K562 (cell line): Measurements from ENCODE around the gene GMEB2. TPM values are rescaled to one million over a fixed set of nuclear protein-coding genes. Genes with fewer than 3 reads are reported as not detected.

Experiments used
- ARHGAP35 ChIP-seq: fragments of 450-650 bp; IDR thresholded peaks from 2 replicates; pipeline ENCODE4 v1.6.1; 2018; ENCODE audit not compliant: partially characterized antibody
- CBX8 ChIP-seq: fragments of 200-600 bp; sonication (generic); IDR thresholded peaks from 2 replicates; pipeline ENCODE4 v1.6.1; 2012; ENCODE audit warnings: borderline replicate concordance, mixed run types, low read depth, mild to moderate bottlenecking, moderate library complexity, mixed read lengths, low read length, control low read depth, inconsistent platforms; ENCODE audit not compliant: poor library complexity, severe bottlenecking; ENCODE audit errors: extremely low read depth
- CTBP1 ChIP-seq: fragments of 450-650 bp; IDR thresholded peaks from 2 replicates; pipeline ENCODE4 v1.6.1; 2016; ENCODE audit warnings: borderline replicate concordance
- PHF20 ChIP-seq: fragments of 450-650 bp; IDR thresholded peaks from 2 replicates; pipeline ENCODE4 v1.6.1; 2018; ENCODE audit not compliant: partially characterized antibody
- POLR3A ChIP-seq: IDR thresholded peaks from 2 replicates; pipeline ENCODE4 v1.6.1; 2011; ENCODE audit warnings: borderline replicate concordance, mild to moderate bottlenecking, moderate library complexity; ENCODE audit not compliant: insufficient read length, insufficient read depth; ENCODE audit errors: extremely low read depth
- PPARD ChIP-seq: fragments of 250-450 bp; sonication (Bioruptor Pico); IDR thresholded peaks from 2 replicates; pipeline ENCODE4 v1.8.0; 2022; ENCODE audit warnings: inconsistent platforms, mild to moderate bottlenecking, moderate library complexity
- PRMT5 ChIP-seq: sonication (generic); formaldehyde crosslinking; IDR thresholded peaks from 2 replicates; pipeline ENCODE4 v1.5.0; 2020; ENCODE audit warnings: missing genetic modification reagents
- RB1 ChIP-seq: fragments of 450-650 bp; IDR thresholded peaks from 2 replicates; pipeline ENCODE4 v1.6.1; 2017; ENCODE audit warnings: low read depth, mild to moderate bottlenecking
- RBFOX2 ChIP-seq: fragments of 200-400 bp; formaldehyde crosslinking; IDR thresholded peaks from 2 replicates; pipeline ENCODE4 v1.6.1; 2017; ENCODE audit warnings: low read depth, mild to moderate bottlenecking, low read length, moderate library complexity
- RFX5 ChIP-seq: IDR thresholded peaks from 2 replicates; pipeline ENCODE4 v1.6.1; 2011; ENCODE audit warnings: low read depth, mild to moderate bottlenecking, improper control_type of control experiment, low read length
- SNRNP70 ChIP-seq: fragments of 200-400 bp; formaldehyde crosslinking; optimal IDR thresholded peaks from 2 replicates; pipeline ENCODE3; 2017; ENCODE audit warnings: low read depth, low read length
- TEAD2 ChIP-seq: fragments of 450-650 bp; IDR thresholded peaks from 2 replicates; pipeline ENCODE4 v1.6.1; 2016; ENCODE audit warnings: missing genetic modification characterization, control low read depth, missing compliant biosample characterization
- XRCC5 ChIP-seq: fragments of 200-400 bp; formaldehyde crosslinking; IDR thresholded peaks from 2 replicates; pipeline ENCODE4 v1.6.1; 2017; ENCODE audit warnings: low read depth, mild to moderate bottlenecking, low read length
- YY1 ChIP-seq, 3 experiments: IDR thresholded peaks; 2 replicates each; pipeline ENCODE4 v1.6.1; 2011; ENCODE audit warnings: low read length in 2 of 3, mild to moderate bottlenecking in 2 of 3, moderate library complexity in 2 of 3, borderline replicate concordance in 1 of 3, control low read depth in 1 of 3, low read depth in 1 of 3; ENCODE audit not compliant: insufficient read depth in 3 of 3, insufficient replicate concordance in 2 of 3, control insufficient read depth in 1 of 3, insufficient read length in 1 of 3; ENCODE audit errors: extremely low read depth in 1 of 3
- polyA plus RNA-seq, 8 experiments: library from polyadenylated mRNA; depleted of rRNA in 4 of 8; stranded (reverse) in 5 of 8; unstranded in 3 of 8; fragments of >200 nt; fragmentation: Nextera tagmentation in 2 of 8; fragmentation: Illumina TruSeq in 1 of 8; extraction: Ambion mirVana in 2 of 8; extraction: Trizol in 1 of 8; gene quantifications; 2 replicates each; pipeline versions ENCODE4 v1.2.1 to v1.2.3, GENCODE V29; 2011 to 2014; ENCODE audit warnings: inconsistent platforms in 1 of 8, missing spikeins in 1 of 8
- total RNA-seq, 7 experiments: library from RNA; depleted of rRNA in 6 of 7; stranded (reverse); fragments of >200 nt in 6 of 7; fragmentation: Illumina TruSeq in 2 of 7; extraction: Trizol in 2 of 7; gene quantifications; 2 replicates each; pipeline versions ENCODE4 v1.2.1 to v1.2.3, GENCODE V29; 2011 to 2021; ENCODE audit warnings: low replicate concordance in 1 of 7
- TF ChIP-seq, protein P1 (sequence below): fragments of 250-450 bp; sonication (Bioruptor Pico); IDR thresholded peaks from 2 replicates; pipeline ENCODE4 v1.8.0; 2021; ENCODE audit warnings: moderate library complexity, mild to moderate bottlenecking, inconsistent platforms
- TF ChIP-seq, protein P2 (sequence below): fragments of 250-450 bp; sonication (Bioruptor Pico); IDR thresholded peaks from 2 replicates; pipeline ENCODE4 v1.6.1; 2021; ENCODE audit warnings: mild to moderate bottlenecking
- TF ChIP-seq, protein P3 (sequence below): IDR thresholded peaks from 2 replicates; pipeline ENCODE4 v1.6.1; 2014; ENCODE audit warnings: antibody characterized with exemption
- TF ChIP-seq, protein P4 (sequence below), 2 experiments: IDR thresholded peaks; 2 replicates each; pipeline ENCODE4 v1.6.1; 2011; ENCODE audit warnings: borderline replicate concordance in 1 of 2, control low read depth in 1 of 2, low read depth in 1 of 2, low read length in 1 of 2, mild to moderate bottlenecking in 1 of 2, mixed read lengths in 1 of 2, moderate library complexity in 1 of 2; ENCODE audit not compliant: insufficient read depth in 1 of 2, insufficient read length in 1 of 2, poor library complexity in 1 of 2, severe bottlenecking in 1 of 2; ENCODE audit errors: extremely low read depth in 1 of 2
- TF ChIP-seq, protein P5 (sequence below), 3 experiments: IDR thresholded peaks in 2 of 3; conservative IDR thresholded peaks in 1 of 3; 2 replicates each; pipeline ENCODE4 v1.5.1; 2011 to 2012; ENCODE audit warnings: low read length in 3 of 3, mild to moderate bottlenecking in 3 of 3, control low read depth in 2 of 3, improper control_type of control experiment in 1 of 3, inconsistent platforms in 1 of 3, low read depth in 1 of 3, mixed read lengths in 1 of 3, moderate library complexity in 1 of 3; ENCODE audit not compliant: insufficient read depth in 2 of 3

The GMEB2 gene
- total and polyA plus RNA-seq, 9 of the 15 experiments (the other 6 are each of a cell fraction or from before 2014, with no cell fraction given) = 0.03 to 13.9 (median 6.3) TPM

DNA sequence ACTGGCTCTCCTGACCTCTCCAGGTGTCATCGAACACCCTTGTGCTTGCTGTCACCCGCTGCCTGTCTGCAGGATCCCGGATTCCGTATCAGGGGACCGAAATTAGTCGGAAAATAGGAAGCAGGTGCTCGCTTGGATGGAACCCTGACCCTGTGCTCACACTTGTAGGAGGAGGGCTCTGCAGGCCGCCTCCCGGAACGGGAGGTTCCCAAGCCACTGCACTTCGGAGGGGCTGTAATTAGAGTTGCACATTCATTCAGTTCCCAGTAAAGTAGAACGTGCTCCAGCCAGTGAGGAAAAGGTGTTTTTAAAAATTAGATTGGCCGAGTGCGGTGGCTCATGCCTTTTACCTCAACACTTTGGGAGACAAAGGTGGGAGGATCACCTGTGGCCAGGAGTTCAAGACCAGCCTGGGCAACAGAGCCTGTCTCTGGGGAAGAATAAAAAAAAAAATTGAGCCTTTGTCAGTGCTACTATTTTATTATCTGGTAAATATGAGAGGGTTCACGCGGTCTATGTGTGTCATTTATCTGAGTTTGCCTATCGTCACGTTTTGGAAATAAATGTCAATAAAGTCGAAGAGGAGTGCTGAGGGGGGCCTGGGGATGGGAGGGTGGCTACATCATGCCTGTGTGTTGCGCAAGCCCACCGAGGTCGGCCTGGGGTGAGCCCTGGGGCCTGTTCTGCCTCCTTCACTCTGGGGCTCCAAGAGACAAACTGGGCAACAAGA, 1.5 kb upstream of the GMEB2 start (continued):
- peak in 2 of 3 experiments; percentile 60 to 78 for TF ChIP-seq YY1 (IDR thresholded peaks at IDR 0.05; ENCODE audit: borderline replicate concordance in 1 of 3, control insufficient read depth in 1 of 3, extremely low read depth in 1 of 3, insufficient read depth in 3 of 3, insufficient read length in 1 of 3, insufficient replicate concordance in 2 of 3, low read depth in 1 of 3, low read length in 2 of 3)
- TF ChIP-seq RBFOX2 = peak; percentile 52
- TF ChIP-seq RFX5 = no peak
- no peak for TF ChIP-seq SNRNP70
- TF ChIP-seq CTBP1 = peak; percentile 76
- no peak for TF ChIP-seq PRMT5 (CRISPR knock-in tag)
- TF ChIP-seq, protein P1, sequence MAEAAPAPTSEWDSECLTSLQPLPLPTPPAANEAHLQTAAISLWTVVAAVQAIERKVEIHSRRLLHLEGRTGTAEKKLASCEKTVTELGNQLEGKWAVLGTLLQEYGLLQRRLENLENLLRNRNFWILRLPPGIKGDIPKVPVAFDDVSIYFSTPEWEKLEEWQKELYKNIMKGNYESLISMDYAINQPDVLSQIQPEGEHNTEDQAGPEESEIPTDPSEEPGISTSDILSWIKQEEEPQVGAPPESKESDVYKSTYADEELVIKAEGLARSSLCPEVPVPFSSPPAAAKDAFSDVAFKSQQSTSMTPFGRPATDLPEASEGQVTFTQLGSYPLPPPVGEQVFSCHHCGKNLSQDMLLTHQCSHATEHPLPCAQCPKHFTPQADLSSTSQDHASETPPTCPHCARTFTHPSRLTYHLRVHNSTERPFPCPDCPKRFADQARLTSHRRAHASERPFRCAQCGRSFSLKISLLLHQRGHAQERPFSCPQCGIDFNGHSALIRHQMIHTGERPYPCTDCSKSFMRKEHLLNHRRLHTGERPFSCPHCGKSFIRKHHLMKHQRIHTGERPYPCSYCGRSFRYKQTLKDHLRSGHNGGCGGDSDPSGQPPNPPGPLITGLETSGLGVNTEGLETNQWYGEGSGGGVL (CRISPR knock-in tag) = no peak
- no peak for TF ChIP-seq CBX8
- no peak for TF ChIP-seq TEAD2
- TF ChIP-seq ARHGAP35 = no peak
- TF ChIP-seq POLR3A = no peak
- TF ChIP-seq PHF20 = peak; percentile 78
- TF ChIP-seq, protein P2, sequence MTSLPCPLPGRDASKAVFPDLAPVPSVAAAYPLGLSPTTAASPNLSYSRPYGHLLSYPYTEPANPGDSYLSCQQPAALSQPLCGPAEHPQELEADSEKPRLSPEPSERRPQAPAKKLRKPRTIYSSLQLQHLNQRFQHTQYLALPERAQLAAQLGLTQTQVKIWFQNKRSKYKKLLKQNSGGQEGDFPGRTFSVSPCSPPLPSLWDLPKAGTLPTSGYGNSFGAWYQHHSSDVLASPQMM (CRISPR knock-in tag) = no peak
- no peak for TF ChIP-seq PPARD (CRISPR knock-in tag)
- TF ChIP-seq, protein P3, sequence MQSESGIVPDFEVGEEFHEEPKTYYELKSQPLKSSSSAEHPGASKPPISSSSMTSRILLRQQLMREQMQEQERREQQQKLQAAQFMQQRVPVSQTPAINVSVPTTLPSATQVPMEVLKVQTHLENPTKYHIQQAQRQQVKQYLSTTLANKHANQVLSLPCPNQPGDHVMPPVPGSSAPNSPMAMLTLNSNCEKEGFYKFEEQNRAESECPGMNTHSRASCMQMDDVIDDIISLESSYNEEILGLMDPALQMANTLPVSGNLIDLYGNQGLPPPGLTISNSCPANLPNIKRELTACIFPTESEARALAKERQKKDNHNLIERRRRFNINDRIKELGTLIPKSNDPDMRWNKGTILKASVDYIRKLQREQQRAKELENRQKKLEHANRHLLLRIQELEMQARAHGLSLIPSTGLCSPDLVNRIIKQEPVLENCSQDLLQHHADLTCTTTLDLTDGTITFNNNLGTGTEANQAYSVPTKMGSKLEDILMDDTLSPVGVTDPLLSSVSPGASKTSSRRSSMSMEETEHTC = no peak; the same call in 1 of the 2 replicates
- TF ChIP-seq, protein P4, sequence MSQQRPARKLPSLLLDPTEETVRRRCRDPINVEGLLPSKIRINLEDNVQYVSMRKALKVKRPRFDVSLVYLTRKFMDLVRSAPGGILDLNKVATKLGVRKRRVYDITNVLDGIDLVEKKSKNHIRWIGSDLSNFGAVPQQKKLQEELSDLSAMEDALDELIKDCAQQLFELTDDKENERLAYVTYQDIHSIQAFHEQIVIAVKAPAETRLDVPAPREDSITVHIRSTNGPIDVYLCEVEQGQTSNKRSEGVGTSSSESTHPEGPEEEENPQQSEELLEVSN (IDR thresholded peaks at IDR 0.05; ENCODE audit: borderline replicate concordance in 1 of 2, extremely low read depth in 1 of 2, insufficient read depth in 1 of 2, insufficient read length in 1 of 2, low read depth in 1 of 2, low read length in 1 of 2, poor library complexity in 1 of 2, severe bottlenecking in 1 of 2) = peak; percentile 37 to 95
- TF ChIP-seq, protein P5, sequence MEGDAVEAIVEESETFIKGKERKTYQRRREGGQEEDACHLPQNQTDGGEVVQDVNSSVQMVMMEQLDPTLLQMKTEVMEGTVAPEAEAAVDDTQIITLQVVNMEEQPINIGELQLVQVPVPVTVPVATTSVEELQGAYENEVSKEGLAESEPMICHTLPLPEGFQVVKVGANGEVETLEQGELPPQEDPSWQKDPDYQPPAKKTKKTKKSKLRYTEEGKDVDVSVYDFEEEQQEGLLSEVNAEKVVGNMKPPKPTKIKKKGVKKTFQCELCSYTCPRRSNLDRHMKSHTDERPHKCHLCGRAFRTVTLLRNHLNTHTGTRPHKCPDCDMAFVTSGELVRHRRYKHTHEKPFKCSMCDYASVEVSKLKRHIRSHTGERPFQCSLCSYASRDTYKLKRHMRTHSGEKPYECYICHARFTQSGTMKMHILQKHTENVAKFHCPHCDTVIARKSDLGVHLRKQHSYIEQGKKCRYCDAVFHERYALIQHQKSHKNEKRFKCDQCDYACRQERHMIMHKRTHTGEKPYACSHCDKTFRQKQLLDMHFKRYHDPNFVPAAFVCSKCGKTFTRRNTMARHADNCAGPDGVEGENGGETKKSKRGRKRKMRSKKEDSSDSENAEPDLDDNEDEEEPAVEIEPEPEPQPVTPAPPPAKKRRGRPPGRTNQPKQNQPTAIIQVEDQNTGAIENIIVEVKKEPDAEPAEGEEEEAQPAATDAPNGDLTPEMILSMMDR (IDR thresholded peaks at IDR 0.05 in 2 of 3, conservative IDR thresholded peaks at IDR 0.05 in 1 of 3; ENCODE audit: insufficient read depth in 2 of 3, low read depth in 1 of 3, low read length in 3 of 3) = no peak
- peak; percentile 84 for TF ChIP-seq RB1
- peak; percentile 96 for TF ChIP-seq XRCC5
